COR-L47 (cell line): ENCODE data around the gene DIAPH2.

Experiments
- DNase-seq: peaks from one replicate; lab custom pipeline; 2025; lab: John Stamatoyannopoulos, UW

DIAPH2 gene

GRCh38 chrX:97309487-97310116 lies 625.0 kb downstream of the DIAPH2 start:
- DNase-seq: no peak

DNA sequence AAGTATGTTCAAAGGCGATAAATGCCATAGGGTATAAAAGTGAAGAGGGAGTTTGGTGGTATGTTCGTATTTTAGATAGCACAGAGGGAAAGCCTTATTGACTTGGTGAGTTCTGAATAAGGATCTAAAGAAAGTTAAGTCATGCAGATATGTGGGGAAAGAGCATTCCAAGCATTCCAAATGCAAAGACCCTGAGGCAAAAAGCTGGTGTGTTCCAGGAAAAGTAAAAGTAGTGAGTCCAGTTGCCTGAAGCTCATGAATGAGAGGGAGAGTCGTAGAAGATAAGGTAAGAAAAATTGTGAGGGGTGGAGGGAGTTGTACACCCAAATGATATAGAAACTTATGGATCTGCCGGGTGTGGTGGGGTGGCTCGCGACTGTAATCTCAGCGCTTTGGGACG lies 625.7 kb downstream of the DIAPH2 start:
- no peak for DNase-seq

GRCh38 chrX:97311066-97311778 lies 626.6 kb downstream of the DIAPH2 start:
- DNase-seq: no peak

- DNase-seq: no peak
Measured at GRCh38 chrX:97314345-97314744, 629.7 kb downstream of the DIAPH2 start.

- DNase-seq: no peak
Measured at GRCh38 chrX:97315939-97316338, 631.3 kb downstream of the DIAPH2 start.

DNA sequence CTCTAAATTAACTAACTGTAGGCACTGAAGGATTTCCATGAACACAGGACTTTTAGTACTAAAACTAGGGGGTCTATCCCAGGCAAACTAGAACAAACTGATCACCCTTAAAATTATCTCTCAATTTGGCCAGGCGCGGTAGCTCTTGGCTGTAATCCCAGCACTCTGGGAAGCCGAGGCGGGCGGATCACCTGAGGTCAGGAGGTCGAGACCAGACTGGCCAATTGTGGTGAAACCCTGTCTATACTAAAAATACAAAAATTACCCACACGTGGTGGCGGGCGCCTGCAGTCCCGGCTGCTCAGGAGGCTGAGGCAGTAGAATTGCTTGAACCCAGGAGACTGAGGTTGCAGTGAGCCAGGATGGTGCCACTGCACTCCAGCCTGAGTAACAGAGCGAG lies 635.7 kb downstream of the DIAPH2 start:
- DNase-seq: no peak

DNA sequence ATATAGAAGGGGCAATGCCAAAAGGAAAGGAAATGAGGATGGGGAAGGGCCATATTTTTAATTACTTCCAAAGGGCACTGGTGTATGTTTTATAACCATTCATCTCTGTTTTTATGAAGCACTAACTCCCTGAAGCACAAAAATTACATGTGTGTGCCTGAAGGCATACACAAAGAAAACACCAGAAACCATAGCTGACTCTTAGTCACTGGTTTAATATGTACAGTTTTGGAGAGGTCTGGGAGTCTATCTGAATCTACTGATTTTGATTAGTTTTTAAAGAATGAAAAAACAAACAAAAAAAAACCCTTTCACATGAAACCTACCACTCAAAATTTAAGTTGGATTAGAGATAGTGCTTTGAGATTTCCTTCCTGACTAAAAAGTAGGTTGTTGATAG lies 637.8 kb downstream of the DIAPH2 start:
- no peak for DNase-seq

GRCh38 chrX:97326456-97326855 lies 641.8 kb downstream of the DIAPH2 start:
- DNase-seq: no peak

- no peak for DNase-seq
Measured at GRCh38 chrX:97328853-97329390, 644.3 kb downstream of the DIAPH2 start.

DNA sequence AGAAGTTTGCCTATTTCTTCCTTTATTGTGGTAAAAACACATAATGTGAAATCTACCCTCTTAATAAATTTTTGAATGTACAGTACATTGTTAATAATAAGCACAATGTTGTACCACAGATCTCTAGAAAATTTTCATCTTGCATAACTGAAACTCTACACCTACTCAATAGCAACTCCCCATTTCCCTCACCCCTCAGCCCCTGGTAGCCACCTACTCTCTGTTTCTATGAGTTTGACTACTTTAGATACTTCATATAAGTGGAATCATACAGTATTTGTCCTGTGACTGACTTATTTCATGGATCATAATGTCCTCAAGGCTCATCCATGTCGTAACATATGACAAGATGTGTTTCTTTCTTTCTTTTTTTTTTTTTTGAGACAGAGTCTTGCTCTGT lies 645.5 kb downstream of the DIAPH2 start:
- DNase-seq: no peak

DNA sequence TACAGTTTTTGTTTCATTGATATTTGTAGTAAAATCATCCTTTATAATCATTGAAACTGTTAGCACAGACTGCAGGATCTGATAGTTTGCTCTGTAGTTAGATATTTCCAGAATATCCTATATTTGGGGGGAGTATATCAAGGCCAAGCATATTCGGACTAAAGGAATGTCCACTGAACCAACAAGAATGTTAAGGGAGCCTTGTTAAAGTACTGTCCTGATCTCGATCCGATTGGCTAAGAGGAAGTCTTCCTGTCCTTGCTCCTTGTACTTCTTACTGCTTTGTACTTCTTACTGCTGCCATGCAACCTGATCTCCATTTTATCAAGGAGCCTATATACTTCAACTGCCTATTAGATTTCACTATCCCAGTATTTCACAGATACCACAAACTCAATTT lies 648.3 kb downstream of the DIAPH2 start:
- DNase-seq: no peak

- DNase-seq: no peak
Measured at GRCh38 chrX:97334850-97335249, 650.2 kb downstream of the DIAPH2 start.

- no peak for DNase-seq
Measured at GRCh38 chrX:97344724-97345123, 660.1 kb downstream of the DIAPH2 start.

GRCh38 chrX:97358941-97359340 lies 674.3 kb downstream of the DIAPH2 start:
- DNase-seq: no peak

DNA sequence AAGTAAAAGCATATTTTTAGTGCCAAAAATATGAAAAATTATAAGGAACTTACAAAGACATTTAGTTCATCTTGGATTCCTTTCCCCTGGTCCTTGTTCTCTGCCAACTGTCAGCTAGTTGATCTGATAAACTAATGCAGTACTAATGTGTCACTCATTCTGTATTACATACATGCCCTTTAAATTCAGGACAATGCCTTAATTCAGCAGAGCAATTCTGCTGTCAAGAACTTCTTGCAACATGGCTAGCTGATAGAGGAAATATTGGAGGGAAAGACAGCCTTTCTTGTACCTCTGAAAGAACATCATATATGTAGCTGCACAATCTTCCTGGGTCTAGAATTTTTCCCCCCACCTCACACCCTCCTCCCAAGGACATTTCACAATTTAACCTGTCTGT lies 679.2 kb downstream of the DIAPH2 start:
- no peak for DNase-seq

- DNase-seq: no peak
Measured at GRCh38 chrX:97366237-97366636, 681.6 kb downstream of the DIAPH2 start.

- DNase-seq: no peak
Measured at GRCh38 chrX:97367125-97367524, 682.5 kb downstream of the DIAPH2 start.

- no peak for DNase-seq
Measured at GRCh38 chrX:97369947-97370346, 685.3 kb downstream of the DIAPH2 start.

DNA sequence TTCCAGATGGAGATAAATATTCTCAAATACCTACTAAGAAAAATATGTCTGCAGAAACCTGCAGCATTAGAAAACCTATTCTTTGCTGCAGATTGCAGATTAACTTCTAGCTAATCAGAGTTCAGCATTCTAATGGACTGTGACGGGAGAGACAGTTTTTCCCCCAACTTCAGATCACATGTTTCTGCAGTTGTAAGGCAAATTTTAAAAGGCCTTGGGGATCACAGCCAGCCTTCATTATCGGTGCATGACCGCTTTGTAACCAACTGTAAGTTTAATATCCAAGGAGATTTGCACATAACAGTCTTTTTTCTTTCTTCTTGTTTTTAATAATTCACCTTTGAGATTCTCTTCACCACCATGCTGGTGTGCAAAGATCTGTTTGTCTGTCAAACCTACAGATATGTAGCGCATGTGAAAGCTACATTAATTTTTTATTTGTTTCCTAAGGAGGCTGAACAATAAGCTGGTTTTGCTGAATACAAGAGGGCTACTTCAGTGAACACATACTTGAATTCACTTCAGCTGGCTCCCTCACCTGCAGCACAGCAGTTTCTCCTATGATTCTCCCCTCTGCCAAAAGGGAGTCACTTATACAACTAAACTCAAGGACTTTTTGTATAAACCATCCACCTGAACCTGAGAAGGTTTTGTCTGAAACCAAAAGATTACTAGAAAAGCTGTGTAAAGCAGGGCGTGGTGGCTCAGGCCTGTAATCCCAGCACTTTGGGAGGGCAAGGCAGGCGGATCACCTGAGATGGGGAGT lies 687.5 kb downstream of the DIAPH2 start:
- DNase-seq: no peak

DNA sequence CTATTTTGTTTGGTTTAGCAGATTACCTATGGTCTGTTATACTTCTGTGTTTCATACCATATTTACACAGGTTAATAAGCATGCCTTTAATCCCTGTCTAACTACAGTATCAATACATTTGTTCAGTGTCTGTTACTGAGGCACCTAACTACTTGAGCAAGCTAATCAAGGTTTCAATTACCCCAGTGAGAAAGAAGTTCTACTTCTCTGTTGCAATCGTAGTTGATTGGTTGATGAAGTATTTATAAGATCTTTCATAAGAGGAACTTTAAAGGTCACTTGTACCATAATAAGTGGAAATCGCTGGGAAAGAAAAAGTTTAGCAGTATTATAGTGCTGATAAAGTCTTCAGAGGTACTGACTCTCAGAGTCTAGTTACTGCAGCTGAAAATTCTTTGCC lies 689.6 kb downstream of the DIAPH2 start:
- no peak for DNase-seq

DNA sequence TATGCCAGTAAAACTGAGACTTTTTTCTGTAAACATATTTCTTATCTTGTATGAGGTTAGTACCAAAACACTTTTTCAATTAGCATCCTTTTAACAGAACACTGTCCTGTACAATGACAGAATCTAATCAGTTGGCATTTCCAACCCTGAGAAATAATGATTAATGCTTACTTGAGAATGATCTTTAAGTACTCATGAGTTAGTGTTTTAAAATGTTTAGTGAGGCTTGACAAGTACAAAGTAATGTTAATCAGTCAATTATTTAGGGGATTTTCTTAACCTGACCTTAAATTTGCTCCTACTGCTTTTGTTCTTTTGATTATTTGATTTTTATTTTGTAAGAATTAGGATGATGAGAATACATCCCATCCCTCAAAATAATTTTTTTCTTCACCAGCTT lies 695.6 kb downstream of the DIAPH2 start:
- no peak for DNase-seq

- no peak for DNase-seq
Measured at GRCh38 chrX:97384685-97385084, 700.0 kb downstream of the DIAPH2 start.

GRCh38 chrX:97387004-97387403 lies 702.4 kb downstream of the DIAPH2 start:
- DNase-seq: no peak
